Gastrocnemius medialis (tissue), 4 donors: ENCODE data around the gene SMIM38.

ENCODE experiments used
- POLR2A ChIP-seq, 2 donors: fragments of 450-650 bp; IDR thresholded peaks; one replicate each; pipeline ENCODE4 v1.6.1; 2017; ENCODE audit warnings: antibody characterized with exemption in 2 of 2, mild to moderate bottlenecking in 2 of 2, moderate library complexity in 2 of 2
- TF ChIP-seq, protein P1 (sequence below), 5 experiments: fragments of 450-650 bp in 3 of 5; fragments of 200-600 bp in 2 of 5; sonication (generic) in 2 of 5; IDR thresholded peaks in 4 of 5; conservative IDR thresholded peaks in 1 of 5; 1 replicate in 4 of 5; 2 replicates in 1 of 5; pipeline ENCODE4 v1.5.1; 2016 to 2019; ENCODE audit warnings: antibody characterized with exemption in 5 of 5, mild to moderate bottlenecking in 3 of 5, moderate library complexity in 3 of 5

DNA sequence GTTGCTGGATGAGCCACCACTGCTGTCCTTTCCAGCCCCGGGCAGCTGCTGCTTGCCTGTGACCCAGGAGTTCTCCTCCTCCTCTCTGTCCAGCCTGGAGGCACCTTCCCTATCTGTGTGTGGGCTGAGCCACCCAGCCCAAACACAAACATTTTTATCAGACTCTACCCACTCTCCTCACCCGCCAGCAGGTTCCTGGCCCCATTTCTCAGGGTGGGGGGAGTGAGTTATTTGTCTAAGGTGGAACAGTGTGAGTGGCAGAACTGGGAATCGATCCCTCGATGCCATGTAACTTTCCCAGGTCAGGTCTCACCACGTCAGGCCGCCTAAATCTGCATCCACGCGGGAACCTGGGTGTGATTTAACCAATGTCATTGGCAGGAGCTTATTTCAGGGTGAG, 20.8 kb upstream of the SMIM38 start:
- TF ChIP-seq, protein P1, sequence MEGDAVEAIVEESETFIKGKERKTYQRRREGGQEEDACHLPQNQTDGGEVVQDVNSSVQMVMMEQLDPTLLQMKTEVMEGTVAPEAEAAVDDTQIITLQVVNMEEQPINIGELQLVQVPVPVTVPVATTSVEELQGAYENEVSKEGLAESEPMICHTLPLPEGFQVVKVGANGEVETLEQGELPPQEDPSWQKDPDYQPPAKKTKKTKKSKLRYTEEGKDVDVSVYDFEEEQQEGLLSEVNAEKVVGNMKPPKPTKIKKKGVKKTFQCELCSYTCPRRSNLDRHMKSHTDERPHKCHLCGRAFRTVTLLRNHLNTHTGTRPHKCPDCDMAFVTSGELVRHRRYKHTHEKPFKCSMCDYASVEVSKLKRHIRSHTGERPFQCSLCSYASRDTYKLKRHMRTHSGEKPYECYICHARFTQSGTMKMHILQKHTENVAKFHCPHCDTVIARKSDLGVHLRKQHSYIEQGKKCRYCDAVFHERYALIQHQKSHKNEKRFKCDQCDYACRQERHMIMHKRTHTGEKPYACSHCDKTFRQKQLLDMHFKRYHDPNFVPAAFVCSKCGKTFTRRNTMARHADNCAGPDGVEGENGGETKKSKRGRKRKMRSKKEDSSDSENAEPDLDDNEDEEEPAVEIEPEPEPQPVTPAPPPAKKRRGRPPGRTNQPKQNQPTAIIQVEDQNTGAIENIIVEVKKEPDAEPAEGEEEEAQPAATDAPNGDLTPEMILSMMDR (IDR thresholded peaks at IDR 0.05 in 4 of 5, conservative IDR thresholded peaks at IDR 0.05 in 1 of 5), result no peak
- TF ChIP-seq POLR2A (IDR thresholded peaks at IDR 0.05), result no peak
